CD14-positive monocyte (primary cell): ENCODE data around the gene SLC6A7. TPM values are rescaled to one million over a fixed set of nuclear protein-coding genes. Genes with fewer than 3 reads are reported as not detected.
A peak's percentile ranks its signal among the peaks of the same experiment; 100 is the strongest.

Experiments
- DNase-seq, 3 donors: peaks; one replicate each; pipeline ENCODE4 v3.0.0-alpha.2; 2011 to 2022
- H2AFZ ChIP-seq: 2 replicates; pipeline ENCODE4 v1.6.0; 2012; ENCODE audit warnings: mild to moderate bottlenecking, low read depth, low read length, inconsistent platforms; ENCODE audit not compliant: insufficient read depth, poor library complexity, severe bottlenecking
- H3K27ac ChIP-seq, 2 donors: 1 replicate in 1 of 2; 2 replicates in 1 of 2; pipeline ENCODE4 v1.5.1; 2012 to 2013; ENCODE audit warnings: low read length in 2 of 2, control low read depth in 1 of 2, inconsistent platforms in 1 of 2, low read depth in 1 of 2, mild to moderate bottlenecking in 1 of 2
- H3K27me3 ChIP-seq, 2 donors: one replicate each; pipeline versions ENCODE4 v1.6.0 to v1.6.1; 2011 to 2013; ENCODE audit warnings: low read length in 2 of 2; ENCODE audit not compliant: control insufficient read depth in 2 of 2, insufficient read depth in 2 of 2
- H3K36me3 ChIP-seq, 2 donors: replicated peaks in 1 of 2; 1 replicate in 1 of 2; 2 replicates in 1 of 2; pipeline versions ENCODE4 v1.5.1 to v1.6.1; 2012 to 2013; ENCODE audit warnings: low read length in 2 of 2, control low read depth in 1 of 2, inconsistent platforms in 1 of 2, mild to moderate bottlenecking in 1 of 2; ENCODE audit not compliant: insufficient read depth in 2 of 2, control insufficient read depth in 1 of 2
- H3K4me1 ChIP-seq, 2 donors: 1 replicate in 1 of 2; 2 replicates in 1 of 2; pipeline versions ENCODE4 v1.5.1 to v1.6.1; 2012 to 2013; ENCODE audit warnings: low read length in 2 of 2, control low read depth in 1 of 2, inconsistent platforms in 1 of 2, mild to moderate bottlenecking in 1 of 2, moderate library complexity in 1 of 2; ENCODE audit not compliant: insufficient read depth in 2 of 2, control insufficient read depth in 1 of 2
- H3K4me2 ChIP-seq: replicated peaks from 2 replicates; pipeline ENCODE3; 2012; ENCODE audit warnings: low read length, moderate library complexity, mild to moderate bottlenecking; ENCODE audit not compliant: poor library complexity, severe bottlenecking; ENCODE audit errors: extremely low read depth
- H3K4me3 ChIP-seq, 3 experiments: fragments of 200-600 bp in 1 of 3; sonication (generic) in 1 of 3; replicated peaks in 1 of 3; 1 replicate in 2 of 3; 2 replicates in 1 of 3; pipeline ENCODE4 v1.5.1; 2011 to 2013; ENCODE audit warnings: low read length in 3 of 3, mild to moderate bottlenecking in 3 of 3, control low read depth in 2 of 3, low read depth in 2 of 3, inconsistent platforms in 1 of 3, moderate library complexity in 1 of 3
- H3K79me2 ChIP-seq: 2 replicates; pipeline ENCODE4 v1.6.0; 2012; ENCODE audit warnings: mild to moderate bottlenecking, control low read depth, inconsistent platforms, low read length, moderate library complexity; ENCODE audit not compliant: insufficient read depth
- H3K9ac ChIP-seq: 2 replicates; pipeline ENCODE4 v1.6.0; 2017; ENCODE audit warnings: low read length, mild to moderate bottlenecking; ENCODE audit not compliant: insufficient read depth, poor library complexity, severe bottlenecking
- H3K9me3 ChIP-seq, 2 donors: replicated peaks in 1 of 2; 1 replicate in 1 of 2; 2 replicates in 1 of 2; pipeline versions ENCODE4 v1.5.1 to v1.6.1; 2012 to 2013; ENCODE audit warnings: low read length in 2 of 2, control low read depth in 1 of 2; ENCODE audit not compliant: control insufficient read depth in 1 of 2, insufficient read depth in 1 of 2
- H4K20me1 ChIP-seq: 2 replicates; pipeline ENCODE4 v1.6.0; 2012; ENCODE audit warnings: mild to moderate bottlenecking, low read length, control low read depth, moderate library complexity; ENCODE audit not compliant: insufficient read depth
- H3K27ac Mint-ChIP-seq, 7 donors: one replicate each; pipeline ENCODE4 v1.8.0; 2020; ENCODE audit warnings: mild to moderate bottlenecking in 7 of 7, mixed read lengths in 7 of 7, moderate library complexity in 6 of 7, inconsistent platforms in 2 of 7
- H3K27me3 Mint-ChIP-seq, 3 donors: one replicate each; pipeline ENCODE4 v1.8.0; 2021 to 2022; ENCODE audit warnings: low read depth in 3 of 3, mild to moderate bottlenecking in 3 of 3, mixed read lengths in 3 of 3, moderate library complexity in 3 of 3, inconsistent platforms in 1 of 3
- H3K36me3 Mint-ChIP-seq, 2 donors: one replicate each; pipeline ENCODE4 v1.8.0; 2020; ENCODE audit warnings: mixed read lengths in 2 of 2, inconsistent platforms in 1 of 2, mild to moderate bottlenecking in 1 of 2
- H3K4me1 Mint-ChIP-seq: one replicate; pipeline ENCODE4 v1.8.0; 2020; ENCODE audit warnings: mild to moderate bottlenecking, mixed read lengths
- H3K4me3 Mint-ChIP-seq, 2 donors: one replicate each; pipeline ENCODE4 v1.8.0; 2020; ENCODE audit warnings: mild to moderate bottlenecking in 2 of 2, mixed read lengths in 2 of 2, moderate library complexity in 1 of 2
- H3K9me3 Mint-ChIP-seq, 7 donors: one replicate each; pipeline ENCODE4 v1.8.0; 2020 to 2022; ENCODE audit warnings: mixed read lengths in 7 of 7, mild to moderate bottlenecking in 6 of 7, moderate library complexity in 6 of 7, inconsistent platforms in 2 of 7
- CTCF ChIP-seq: fragments of 200-600 bp; IDR thresholded peaks from one replicate; pipeline ENCODE4 v1.8.0; 2022; ENCODE audit warnings: antibody characterized with exemption, mild to moderate bottlenecking
- WGBS: methylation state at CpG from one replicate; pipeline ENCODE4 v1.1.5; 2013; ENCODE audit warnings: missing lambda C conversion rate; ENCODE audit not compliant: insufficient coverage; 5-methylcytosine and 5-hydroxymethylcytosine counted together
- intact Hi-C, 2 donors: fragments of 100-400 bp; cut with micrococcal nuclease; formaldehyde crosslinking; loops; one replicate each; pipeline versions ENCODE4 v1.15.0 to v1.15.1; 2023
- polyA plus RNA-seq, 3 donors: library from polyadenylated mRNA; depleted of rRNA in 1 of 3; unstranded in 2 of 3; stranded (reverse) in 1 of 3; fragments of 300-500 nt in 2 of 3; fragments of >200 nt in 1 of 3; fragmentation: Illumina TruSeq in 2 of 3; gene quantifications; 1 replicate in 2 of 3; 2 replicates in 1 of 3; pipeline ENCODE4 v1.2.3, GENCODE V29; 2012 to 2021

SLC6A7 gene
- polyA plus RNA-seq, 3 donors: 0.07 TPM; not detected in 2

GRCh38 chr5:150167512-150167850 lies 22.4 kb upstream of the SLC6A7 start:
- H3K4me2 ChIP-seq: no peak overlapping the region
- TF ChIP-seq CTCF: no peak
- H3K36me3 ChIP-seq: no peaks in the 10 kb centered on the region
- no peak overlapping the region for H3K4me3 ChIP-seq
- H3K4me1 ChIP-seq: no peaks in the 10 kb centered on the region
- Mint-ChIP-seq H3K36me3 (peaks cover 0 to 6% of the 10 kb centered on the region in 2 donors), H3K27me3 (peaks cover 49 to 55% (median 52%) of the 10 kb centered on the region in 3 donors), H3K4me1 (peaks cover 8% of the 10 kb centered on the region), H3K27ac (no peak overlapping the region), H3K9me3 (peaks cover 0 to 7% (median 5%) of the 10 kb centered on the region in 7 donors), H3K4me3 (peak overlapping the region in 1 of 2 donors; percentile 86)
- no peak overlapping the region for H2AFZ ChIP-seq
- intact Hi-C loops: no loop called here
- H3K9ac ChIP-seq: no peak overlapping the region
- no peaks in the 10 kb centered on the region for H4K20me1 ChIP-seq
- H3K27ac ChIP-seq: no peak overlapping the region
- H3K27me3 ChIP-seq: peaks cover 41 to 54% of the 10 kb centered on the region in 2 donors
- no peak for DNase-seq
- no peaks in the 10 kb centered on the region for H3K79me2 ChIP-seq
- peaks cover 0 to 11% of the 10 kb centered on the region in 2 donors for H3K9me3 ChIP-seq
- 62% methylated on average over 9 of the region's 15 CpGs for WGBS

- H3K4me1 Mint-ChIP-seq: peaks cover 8% of the 10 kb centered on the region
- H3K27me3 ChIP-seq: peaks cover 41 to 54% of the 10 kb centered on the region in 2 donors
- H3K9me3 ChIP-seq: peaks cover 0 to 11% of the 10 kb centered on the region in 2 donors
- H3K4me3 Mint-ChIP-seq: peak overlapping the region in 1 of 2 donors; percentile 86
- H3K4me1 ChIP-seq: no peaks in the 10 kb centered on the region
- no peak overlapping the region for H3K4me2 ChIP-seq
- H3K36me3 Mint-ChIP-seq: peaks cover 0 to 6% of the 10 kb centered on the region in 2 donors
- no peaks in the 10 kb centered on the region for H4K20me1 ChIP-seq
- H3K27ac Mint-ChIP-seq: peak overlapping the region in 1 of 7 donors; percentile 54
- intact Hi-C loops: no loop called here
- H3K9ac ChIP-seq: no peak overlapping the region
- H3K4me3 ChIP-seq: no peak overlapping the region
- 94% methylated on average over 14 of the region's 14 CpGs for WGBS
- no peaks in the 10 kb centered on the region for H3K79me2 ChIP-seq
- H3K27ac ChIP-seq: no peak overlapping the region
- no peak overlapping the region for H2AFZ ChIP-seq
- H3K27me3 Mint-ChIP-seq: peaks cover 49 to 58% (median 52%) of the 10 kb centered on the region in 3 donors
- no peak for DNase-seq
- no peaks in the 10 kb centered on the region for H3K36me3 ChIP-seq
- TF ChIP-seq CTCF: no peak
- H3K9me3 Mint-ChIP-seq: peaks cover 0 to 7% (median 5%) of the 10 kb centered on the region in 7 donors
Measured at GRCh38 chr5:150167908-150168307, 22.0 kb upstream of the SLC6A7 start.
